SHP77 treated with DMSO at 0.1 percent for 48 hours (cell line): ENCODE data around the gene SMAD3.
"Not testable (repeated sequence)": the region's sequence is repeated elsewhere in the genome, so short reads cannot be mapped to it uniquely, and the experiment has no call there.

Source experiments
- DNase-seq: peaks from one replicate; lab custom pipeline; 2025; lab: John Stamatoyannopoulos, UW

Gene SMAD3

DNA sequence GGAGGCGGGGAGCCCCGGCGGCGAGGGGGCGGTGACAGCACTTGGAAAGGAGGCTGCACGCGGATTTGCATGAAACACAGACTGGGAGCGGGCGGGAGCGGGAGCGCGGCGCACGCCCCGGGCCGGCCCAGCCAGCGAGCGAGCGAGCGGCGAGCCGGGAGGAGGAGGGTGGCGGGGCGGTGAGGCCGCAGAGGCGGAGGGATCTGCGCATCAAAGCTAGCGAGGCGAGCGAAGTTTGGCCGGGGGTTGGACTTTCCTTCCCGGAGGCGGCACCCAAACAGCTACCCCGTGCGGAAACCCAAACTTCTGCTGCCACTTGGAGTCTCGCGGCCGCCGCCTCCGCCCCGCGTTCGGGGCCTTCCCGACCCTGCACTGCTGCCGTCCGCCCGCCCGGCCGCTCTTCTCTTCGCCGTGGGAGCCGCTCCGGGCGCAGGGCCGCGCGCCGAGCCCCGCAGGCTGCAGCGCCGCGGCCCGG, at the start of gene SMAD3:
Gene SMAD3 (plus strand): TSS at position 72 of the 475 bp plus-strand sequence. CDS start 553 bp downstream, outside the sequence.
- no peak for DNase-seq

DNA sequence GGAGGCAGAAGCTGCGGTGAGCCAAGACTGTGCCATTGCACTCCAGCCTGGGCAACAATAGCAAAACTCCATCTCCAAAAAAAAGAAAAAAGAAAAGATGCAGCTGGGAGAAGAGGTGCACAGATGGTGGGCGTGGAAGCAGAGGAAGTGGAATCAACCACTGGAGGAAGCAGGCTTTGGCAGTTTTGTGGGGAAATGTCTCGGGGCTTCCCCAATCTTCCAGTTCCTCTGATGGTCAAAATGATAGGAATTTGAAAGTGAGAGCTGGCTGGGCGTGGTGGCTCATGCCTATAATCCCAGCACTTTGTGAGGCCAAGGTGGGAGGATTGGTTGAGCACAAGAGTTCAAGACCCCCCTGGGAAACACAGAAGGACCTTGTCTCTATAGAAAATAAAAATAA, 48.1 kb upstream of the SMAD3 start:
- no peak for DNase-seq

DNA sequence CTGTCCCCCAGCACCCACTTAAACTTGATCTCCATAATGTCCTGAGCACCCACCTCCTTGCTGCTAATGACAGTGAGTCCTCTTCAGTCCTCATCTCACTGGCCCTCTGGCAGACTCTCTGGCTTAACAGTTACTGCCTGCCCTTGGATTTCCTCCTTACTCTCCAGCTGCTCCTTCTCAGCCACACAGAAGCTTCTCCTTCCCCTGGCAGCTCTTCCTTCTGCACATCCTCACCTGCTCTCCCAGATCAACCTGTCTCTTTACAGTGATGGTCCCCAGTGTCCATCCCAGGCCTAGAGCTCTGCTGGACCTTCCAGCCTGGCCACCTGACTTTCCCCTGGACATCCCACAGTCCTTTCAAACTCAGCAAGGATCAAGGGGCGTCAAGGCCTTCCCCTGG, 47.4 kb upstream of the SMAD3 start:
- no peak for DNase-seq

DNA sequence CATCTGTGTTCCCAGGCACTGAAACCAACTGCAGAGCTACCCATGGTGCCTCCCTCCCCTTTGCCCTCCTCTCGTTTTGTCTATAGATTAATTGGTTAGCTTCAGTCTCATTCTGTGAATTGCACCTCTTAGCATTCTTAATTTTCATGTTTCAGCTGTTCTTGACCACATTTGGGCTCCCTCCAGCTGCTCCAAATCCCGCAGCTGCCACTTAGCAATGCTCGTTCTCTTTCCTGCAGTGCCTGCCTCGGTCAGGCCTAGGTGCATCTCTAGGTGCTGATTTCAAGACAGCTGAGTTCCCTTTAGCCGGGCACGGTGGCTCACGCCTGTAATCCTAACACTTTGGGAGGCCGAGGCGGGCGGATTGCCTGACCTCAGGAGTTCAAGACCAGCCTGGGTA, 47.0 kb upstream of the SMAD3 start:
- no peak for DNase-seq

DNA sequence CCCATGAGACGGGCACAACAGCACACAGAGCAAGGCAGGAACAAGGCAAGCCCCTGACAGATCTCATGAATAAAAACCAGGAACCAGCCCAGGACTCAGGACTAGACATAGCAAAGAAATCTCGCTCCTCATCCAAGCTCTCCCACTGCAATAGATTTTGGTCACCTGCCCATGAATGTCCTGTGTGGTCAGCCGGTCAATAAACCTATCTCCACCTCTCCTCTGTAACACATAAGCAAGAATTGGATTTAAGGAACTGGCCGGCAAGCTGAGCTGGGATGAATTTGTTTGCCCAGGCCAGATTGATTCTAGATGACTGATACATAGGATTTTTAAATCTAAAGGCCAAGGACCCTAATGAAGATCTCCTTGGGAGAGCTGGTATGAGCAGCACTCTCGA, 46.3 kb upstream of the SMAD3 start:
- DNase-seq = no peak

DNA sequence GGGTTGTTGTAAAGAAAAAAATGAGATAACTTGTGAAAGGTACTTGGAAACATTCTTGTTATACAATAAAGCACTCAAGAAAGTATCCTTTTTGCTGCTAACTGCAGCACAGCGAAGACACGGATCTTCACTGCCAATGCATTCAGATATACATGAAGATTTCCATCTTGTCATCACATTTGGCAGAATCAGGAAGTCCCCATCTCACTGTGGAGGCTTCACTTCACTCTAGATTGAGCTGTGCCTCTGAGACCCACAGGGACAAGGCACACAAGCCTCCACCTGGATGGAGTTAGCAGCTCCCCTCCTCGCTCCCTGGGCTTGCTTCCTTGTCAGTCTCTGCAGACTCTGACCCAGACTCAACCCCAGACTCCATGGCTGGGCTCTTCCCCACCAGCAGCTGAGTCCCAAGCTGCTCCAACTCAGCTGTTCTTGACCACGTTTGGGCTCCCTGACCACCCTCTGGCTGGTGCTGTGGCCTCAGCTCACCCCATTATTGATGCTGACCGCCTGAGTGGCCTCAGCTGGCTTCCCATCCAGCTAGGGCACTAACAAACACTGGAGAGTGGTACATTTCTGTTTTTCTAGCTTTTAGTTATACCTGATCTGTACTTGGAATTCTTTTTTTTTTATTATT, 45.4 kb upstream of the SMAD3 start:
- DNase-seq = no peak

DNA sequence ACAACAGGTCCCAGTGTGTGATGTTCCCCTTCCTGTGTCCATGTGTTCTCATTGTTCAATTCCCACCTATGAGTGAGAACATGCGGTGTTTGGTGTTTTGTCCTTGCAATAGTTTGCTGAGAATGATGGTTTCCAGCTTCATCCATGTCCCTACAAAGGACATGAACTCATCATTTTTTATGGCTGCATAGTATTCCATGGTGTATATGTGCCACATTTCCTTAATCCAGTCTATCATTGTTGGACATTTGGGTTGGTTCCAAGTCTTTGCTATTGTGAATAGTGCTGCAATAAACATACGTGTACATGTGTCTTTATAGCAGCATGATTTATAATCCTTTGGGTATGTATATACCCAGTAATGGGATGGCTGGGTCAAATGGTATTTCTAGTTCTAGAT, 44.7 kb upstream of the SMAD3 start:
- DNase-seq = not testable (repeated sequence)

DNA sequence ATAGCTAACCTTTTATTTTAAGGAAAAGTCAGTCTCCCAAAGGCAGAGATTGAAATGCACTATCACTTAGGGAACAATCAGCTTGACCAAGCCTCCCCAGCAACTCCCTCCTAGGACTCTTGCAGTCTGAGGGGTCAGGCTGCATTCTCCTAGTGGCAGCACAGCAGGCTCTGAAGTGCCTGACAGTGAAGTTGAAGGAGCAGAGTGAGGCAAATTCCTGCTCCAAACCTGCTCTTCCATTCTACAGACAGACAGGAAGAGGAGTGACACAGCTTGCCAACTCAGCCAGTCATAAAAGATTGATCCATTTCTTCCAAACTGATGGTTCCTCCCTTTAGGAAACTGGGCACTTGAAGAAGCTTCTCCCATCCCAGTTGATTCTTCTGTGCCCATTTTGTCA, 43.9 kb upstream of the SMAD3 start:
- no peak for DNase-seq

DNA sequence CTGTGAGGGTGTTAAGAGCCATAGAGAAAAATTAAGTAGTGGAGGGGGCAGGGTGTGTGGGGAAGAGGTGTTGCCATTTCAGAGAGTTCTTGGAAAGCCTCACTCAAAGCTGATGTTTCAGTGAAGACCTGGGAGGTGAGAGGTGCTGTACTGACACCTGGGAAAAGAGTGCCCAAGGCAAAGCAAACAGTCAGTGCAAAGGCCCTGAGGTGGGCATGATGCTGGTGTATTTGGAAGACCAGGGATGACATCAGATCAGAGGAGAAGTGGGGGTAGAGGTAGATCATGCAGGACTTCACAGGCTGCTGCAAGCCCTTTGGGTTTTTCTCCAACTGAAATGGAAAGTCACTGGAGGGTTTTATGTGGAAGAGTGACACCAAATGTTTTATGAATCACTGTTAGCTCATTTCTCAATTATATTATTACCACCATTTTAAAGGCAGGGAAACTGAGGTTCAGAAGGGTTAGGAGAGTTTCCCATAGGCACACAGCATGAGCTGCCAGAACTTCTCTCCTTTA, 42.8 kb upstream of the SMAD3 start:
- no peak for DNase-seq

DNA sequence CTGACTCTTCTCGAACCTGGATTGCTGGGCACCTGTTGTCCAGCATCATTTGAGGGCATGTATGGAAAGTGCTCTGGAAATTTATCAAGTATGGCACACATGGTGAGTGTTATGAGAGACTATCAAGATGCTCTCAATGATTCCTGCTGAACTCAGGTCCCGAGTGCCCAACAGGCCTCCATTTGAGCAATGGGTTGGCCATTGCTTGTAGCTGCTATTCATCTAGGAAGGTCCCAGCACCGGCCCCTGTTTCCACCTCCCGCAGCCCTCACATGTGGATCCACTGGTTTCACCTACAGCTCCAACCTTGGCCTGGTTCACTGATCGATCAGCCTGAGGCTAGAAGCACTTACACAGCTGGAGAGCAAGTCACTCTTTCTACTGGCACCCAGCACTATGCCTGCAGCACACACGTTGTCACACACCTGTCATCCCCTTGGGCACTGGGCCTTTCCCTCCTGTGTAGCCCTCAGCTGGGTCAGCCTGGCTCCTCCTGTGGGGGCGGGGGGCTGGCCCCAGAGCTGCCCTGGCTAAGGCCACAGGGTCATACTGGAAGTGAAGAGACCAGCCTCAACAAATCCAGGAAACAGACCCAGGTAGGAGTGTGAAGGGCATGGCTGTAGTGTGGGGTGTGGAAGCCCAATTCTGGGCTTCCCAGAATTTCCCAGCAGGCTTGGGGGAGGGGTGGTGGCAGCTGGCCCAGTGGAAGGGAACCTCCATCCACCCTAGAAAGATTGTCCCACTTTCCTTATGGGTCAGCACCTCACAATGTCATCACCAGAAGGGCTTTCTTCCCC, 41.7 kb upstream of the SMAD3 start:
- DNase-seq = no peak

DNA sequence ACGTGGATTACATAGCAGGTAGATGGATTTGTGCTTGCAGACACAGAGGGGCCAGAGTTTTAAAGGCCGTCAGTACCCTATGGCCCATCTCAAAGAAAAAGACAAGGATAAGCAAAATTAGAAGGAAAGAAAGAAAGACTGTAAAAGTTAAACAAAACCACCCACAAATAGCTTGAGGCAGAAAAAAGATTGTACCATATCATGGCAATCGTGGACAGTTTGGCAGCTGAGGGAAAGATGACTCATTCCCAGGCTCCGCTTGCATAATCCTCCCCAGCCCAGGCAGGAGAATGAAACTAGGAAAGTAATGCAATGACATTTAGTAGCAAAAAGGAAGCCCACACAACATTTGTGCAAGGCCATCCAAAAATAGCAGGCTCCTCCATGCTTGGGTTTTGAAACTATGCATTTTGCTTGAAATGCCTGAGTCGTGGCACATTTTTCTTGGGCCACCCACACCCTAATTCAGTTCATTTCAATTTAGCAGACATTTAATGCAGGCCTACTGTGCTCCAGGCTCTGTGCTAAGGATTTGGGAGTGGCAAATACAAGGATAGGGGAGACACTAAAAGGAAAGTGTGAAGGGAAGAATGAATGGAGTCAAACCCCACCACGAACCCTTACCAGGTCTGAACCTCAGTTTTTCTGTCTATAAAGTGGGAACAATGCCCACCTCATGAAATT, 40.9 kb upstream of the SMAD3 start:
- no peak for DNase-seq

DNA sequence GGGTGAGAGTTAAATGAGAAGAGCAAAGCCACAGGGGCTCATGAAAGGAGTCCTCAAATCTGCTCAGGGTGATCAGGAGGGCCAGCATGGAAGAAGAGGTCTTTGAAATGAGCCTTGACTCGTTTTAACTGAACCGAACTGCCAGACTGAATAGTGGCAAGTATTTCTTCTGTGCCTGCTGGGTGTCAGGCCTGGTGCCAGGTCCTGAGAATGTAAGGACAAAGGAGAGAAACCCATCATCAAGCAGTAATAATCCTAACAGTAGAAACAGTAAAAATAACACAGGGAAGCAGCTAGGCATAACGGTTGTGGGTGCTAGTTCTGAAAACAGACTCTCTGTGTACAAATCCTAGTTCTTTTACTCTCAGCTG, 40.4 kb upstream of the SMAD3 start:
- no peak for DNase-seq

DNA sequence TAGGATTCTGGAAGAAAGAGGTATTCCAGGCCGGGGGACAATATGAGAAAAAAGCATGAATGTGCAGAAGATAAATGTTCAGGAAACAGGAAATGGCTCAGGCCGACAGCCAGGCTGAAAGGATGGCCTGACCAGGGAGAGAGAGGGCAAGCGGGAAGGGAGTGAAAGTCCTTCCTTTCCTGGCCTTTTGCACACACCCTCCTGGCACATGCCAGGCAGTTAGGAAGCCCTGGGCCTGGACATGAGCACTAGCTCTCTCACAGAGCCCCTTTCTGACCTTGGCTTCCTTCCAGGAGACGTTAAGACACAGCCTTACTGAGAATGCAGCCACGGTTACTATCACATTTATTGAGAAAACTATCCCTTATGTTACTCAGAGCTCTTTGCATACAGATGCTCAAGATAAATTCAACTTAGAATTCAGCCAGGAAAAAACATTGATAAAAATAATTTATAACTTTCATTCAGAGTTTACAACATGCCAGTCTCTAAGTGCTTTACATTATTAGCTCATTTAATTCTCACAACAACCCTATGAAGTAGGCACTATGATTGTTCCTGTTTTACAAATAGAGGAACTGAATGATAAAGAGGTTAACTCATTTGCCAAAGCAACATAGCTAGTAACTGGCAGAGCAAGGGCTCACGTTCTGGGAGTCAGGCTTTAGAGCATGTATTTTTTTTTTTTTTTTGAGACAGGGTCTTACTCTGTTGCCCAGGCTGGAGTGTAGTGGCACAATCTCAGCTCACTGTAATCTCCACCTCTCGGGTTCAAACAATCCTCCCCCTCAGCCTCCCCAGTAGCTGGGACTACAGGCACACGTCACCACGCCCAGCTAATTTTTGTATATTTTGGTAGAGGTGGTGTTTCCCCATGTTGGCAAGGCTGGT, 39.4 kb upstream of the SMAD3 start:
- DNase-seq = no peak

DNA sequence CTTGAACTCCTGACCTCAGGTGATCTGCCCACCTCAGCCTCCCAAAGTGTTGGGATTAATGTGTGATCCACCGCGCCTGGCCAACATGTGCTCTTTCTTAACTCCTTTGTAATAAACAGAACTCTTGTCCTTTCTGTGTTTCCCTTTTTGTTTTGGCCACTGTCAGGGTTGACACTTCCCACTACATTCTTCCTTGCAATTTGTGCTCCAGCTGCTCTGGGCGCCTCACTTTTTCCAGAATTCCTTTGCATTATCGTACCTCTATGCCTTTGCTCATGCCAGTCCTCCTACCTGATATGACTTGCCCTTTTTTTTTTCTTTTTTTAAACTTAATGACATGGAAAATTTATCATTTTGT, 38.8 kb upstream of the SMAD3 start:
- no peak for DNase-seq

DNA sequence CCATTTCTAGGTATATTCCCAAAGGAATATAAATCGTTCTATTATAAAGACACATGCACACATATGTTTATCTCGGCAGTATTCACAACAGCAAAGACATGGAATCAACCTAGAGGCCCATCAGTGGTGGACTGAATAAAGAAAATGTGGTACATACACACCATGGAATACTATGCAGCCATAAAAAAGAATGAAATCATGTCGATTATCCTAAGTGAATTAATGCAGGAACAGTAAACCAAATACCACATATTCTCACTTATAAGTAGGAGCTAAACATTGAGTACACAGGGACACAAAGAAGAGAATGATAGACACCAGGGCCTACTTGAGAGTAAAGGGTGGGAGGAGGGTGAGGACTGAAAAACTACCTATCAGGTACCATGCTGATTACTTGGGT, 37.0 kb upstream of the SMAD3 start:
- DNase-seq = not testable (repeated sequence)

DNA sequence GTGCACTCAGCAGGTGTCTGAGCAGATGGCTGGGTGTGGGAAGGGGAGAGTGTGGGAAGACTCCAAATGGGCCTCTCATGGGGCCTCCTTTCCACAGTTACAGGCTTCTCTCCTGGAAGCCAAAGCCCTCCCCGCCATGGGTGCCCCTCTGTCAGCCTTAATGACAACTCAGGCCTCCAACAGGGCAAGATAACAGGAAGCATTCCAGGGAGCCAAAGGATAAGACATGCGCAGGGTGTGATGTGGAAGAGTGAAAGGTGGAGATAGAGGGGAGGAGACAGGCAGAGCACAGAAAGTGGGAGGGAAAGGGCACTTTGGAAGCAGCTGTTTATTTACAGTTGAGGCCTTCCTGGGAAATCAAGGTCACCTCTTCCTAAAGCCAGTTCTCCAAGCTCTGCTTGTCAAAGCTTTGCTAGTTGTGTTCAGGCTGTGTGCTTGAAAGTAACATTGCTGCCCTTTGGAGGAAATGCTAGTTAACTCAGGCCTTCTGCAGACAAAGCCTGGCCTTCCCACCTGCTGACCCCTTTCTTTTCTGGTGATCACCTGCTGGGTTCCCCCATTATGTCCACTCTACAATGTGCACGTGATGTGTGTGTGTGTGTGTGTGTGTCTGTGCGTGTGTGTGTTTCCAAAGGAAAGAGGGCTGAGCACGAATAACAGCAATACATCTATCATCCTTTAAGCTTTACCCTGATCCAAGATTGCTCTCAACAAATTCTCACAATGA, 35.2 kb upstream of the SMAD3 start:
- no peak for DNase-seq

DNA sequence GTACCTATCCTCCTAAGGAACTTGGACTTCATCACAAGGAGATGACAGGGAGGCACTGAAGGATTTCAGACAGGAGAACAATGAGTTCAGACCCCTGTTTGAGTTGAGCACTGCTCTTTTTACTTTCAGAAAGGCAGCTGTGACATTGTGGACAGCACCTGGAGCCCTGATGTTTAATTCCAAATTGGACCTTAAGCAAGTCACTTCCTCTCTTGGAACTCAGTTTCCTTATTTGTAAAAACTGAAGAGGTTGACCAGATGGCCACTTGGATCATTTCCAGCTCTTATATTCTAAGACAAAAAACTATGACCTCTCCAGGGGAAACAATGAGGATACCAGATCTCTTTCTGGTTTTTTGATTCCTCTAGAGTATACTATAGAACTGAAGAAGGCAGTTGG, 34.1 kb upstream of the SMAD3 start:
- no peak for DNase-seq

DNA sequence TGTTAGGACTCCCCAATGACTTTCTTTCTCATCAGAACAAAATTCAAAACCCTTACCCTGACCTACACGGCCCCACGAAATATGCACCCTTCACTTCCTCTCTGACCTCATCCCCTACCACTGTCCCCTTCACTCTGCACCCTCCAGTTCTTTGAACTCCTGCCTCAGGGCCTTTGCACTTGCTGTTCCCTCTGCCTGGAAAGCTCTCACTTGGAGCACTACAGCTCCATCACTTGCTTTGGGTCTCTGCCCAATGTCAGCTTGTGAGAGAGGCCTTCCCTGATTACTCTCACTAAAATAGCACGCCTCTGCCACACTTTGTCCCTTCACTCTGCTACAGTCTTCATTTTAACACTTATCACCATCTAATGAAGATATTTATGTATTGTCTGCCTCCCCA, 32.8 kb upstream of the SMAD3 start:
- no peak for DNase-seq

DNA sequence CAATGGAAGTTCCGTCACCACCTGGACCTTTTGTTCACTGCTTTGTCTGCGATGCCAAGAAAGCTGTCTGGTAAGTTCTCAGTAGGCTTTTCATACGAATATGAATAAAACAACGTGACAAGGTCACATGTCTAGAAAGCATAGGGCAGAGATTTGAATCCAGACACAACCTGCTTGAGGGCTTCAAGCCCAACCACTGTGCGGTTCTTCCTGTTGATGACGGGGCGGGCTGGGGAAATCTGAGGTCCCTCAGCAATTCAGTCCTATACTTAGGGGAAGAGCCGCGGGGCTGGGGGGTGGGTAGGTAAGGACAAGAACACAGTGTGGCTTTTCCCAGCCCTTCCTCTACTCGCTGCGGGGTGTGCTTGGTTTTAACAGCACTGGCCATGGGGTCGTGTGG, 32.4 kb upstream of the SMAD3 start:
- DNase-seq = no peak

DNA sequence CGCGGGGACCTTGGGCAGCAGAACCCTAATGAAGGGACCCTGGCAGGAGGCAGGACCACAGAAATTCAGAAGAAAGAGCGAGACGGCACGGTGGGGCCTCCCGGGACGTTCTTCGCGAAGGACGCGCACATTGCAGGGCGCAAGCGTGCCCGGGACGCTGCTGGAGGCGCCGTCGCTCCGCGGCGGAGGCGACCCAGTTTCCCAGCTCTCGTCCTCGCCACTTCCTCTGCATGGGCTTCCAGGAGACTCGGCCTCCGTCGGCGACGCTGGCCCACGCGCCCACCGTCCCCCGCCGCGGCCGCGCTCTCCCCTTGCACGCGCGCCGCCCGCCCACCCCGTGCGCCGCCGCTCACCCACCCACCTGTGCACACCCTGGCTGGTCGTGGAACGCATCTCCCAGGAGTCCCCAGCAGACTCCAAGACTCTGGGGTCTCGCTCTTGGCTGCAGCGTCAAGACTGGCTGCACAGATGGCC, 31.8 kb upstream of the SMAD3 start:
- DNase-seq = no peak

DNA sequence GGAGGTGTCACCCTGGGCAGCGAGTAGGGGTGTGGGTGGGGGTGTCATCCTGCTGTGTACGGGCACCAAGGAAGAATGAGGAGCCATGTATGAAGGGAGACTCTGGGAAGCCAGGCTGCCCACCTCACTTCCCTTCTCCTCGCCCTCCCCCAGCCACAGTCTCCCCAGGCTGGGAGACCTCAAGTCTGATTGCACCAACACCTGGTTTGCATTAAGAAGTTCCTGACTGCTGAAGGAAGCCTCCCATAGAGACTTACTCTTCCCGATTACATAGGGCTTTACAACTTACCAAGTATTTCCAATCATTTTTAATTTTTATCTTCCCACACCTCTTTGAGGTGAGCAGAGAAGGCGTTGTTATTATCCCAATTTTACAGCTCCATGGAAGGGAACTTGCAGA, 29.5 kb upstream of the SMAD3 start:
- DNase-seq = no peak
